Stimulated activated CD8-positive, alpha-beta memory T cell treated with anti-CD3 and anti-CD28 coated beads, Interleukin-4, amount 100 ng/mL, for 48 hours (primary cell): ENCODE results near the gene MARK4.
A peak's percentile ranks its signal among the peaks of the same experiment; 100 is the strongest.
"Not testable (repeated sequence)": the region's sequence is repeated elsewhere in the genome, so short reads cannot be mapped to it uniquely, and the experiment has no call there.

Experiments used
- DNase-seq: peaks from one replicate; pipeline ENCODE4 v3.0.0-alpha.2; 2020

Gene MARK4

DNA sequence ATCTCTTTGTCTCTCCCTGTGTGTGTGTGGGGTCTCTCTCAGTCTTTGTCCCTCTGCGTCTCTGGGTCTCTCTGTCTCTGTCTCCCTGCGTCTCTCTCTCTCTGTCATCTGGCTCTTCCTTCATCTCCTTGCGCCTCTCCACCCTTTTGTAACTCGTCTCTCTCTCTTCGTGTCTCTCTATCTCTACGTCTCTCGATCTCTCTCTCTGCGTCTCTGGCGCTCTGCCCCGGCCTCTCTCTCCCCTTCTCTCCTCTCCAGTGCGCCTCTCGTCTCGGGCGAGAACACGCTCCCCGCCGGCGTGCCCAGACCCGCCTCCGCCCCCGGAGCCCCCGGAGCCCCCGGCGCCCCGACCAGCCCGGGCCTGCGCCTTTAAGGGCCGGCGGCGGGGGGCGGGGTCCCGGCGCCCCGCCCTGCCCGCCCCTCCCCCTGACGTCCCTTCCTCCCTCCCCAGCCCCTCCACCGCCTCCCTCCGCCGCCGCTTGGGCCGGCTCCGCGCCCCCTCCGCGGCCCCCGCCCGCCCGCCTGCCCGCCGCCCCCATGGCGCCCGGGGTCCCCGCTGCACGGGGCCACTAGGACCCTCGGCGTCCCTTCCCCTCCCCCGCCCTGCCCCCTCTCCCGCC is at the start of gene MARK4:
Gene MARK4, plus strand, starts transcription at position 440 of the 620 bp plus-strand sequence. CDS start 318 bp downstream, outside the sequence.
- peak; percentile 64 for DNase-seq

DNA sequence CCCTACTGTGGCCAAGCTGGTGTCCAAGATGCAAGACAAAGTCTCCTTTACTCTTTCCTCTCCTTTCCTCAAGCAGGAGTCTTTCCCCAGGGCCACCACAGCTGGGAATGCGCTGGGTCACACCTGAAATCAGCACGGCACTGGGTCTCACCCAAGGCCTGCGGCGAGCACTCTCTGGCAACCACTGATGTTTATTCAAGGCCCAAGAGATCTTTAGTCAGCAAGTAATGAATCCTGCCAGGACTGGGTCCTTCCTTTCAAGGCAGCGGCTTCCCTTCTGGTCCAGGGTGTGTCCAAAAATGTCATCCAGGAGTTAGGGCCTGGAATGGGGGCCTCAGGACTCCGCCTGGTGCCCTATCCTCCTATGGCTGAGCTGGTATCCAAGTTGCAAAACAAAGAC is 48.4 kb upstream of the MARK4 start:
- DNase-seq: no peak

DNA sequence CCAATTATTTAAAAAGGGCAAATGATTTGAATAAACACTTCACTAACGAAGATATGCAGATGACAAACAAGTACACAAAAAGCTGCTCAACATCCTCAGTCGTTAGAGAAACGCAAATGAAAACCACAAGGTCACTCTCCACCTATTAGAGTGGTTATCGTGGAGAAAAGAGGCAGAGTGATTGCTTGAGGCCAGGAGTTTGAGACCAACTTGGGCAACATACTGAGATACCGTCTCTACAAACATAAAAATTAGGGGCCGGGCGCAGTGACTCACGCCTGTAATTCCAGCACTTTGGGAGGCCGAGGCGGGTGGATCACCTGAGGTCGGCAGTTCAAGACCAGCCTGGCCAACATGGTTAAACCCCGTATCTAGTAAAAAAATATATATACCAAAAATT is 45.3 kb upstream of the MARK4 start:
- DNase-seq: no peak

GRCh38 chr19:45206328-45206727 is 44.7 kb upstream of the MARK4 start:
- DNase-seq: no peak

DNA sequence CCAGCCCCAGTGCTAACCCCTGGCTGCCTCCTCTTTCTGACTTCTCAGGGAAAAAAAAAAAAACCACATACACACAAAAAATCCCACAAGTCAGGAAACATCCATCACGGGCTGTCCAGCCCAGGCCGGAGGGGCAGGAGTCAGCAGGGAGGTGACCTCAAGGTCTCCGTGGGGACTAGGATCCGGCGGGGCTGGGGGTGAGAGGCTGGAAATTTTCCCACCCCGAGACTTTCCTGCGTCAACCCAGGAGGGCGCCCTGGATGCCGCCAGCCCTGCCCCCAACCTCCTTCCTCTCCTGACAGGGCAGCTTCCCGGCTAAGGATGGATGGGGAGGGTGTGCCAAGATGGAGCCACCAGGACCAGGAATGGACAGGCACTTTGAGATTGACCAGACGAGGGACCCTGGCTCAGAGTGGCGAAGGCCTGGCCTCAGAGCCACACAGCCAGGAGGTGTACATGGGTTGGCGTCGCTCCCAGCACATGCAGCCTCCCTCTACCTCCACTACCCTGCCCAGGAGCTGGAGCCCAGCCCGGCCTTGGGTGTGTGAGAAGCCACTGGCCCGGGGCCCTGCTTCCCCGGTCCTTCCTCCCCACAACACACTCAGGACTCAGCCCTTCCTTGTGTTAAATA is 39.2 kb upstream of the MARK4 start:
- no peak for DNase-seq

- DNase-seq: no peak
Measured at GRCh38 chr19:45213031-45213430, 38.0 kb upstream of the MARK4 start.

GRCh38 chr19:45215391-45216191 is 35.5 kb upstream of the MARK4 start:
- no peak for DNase-seq

DNA sequence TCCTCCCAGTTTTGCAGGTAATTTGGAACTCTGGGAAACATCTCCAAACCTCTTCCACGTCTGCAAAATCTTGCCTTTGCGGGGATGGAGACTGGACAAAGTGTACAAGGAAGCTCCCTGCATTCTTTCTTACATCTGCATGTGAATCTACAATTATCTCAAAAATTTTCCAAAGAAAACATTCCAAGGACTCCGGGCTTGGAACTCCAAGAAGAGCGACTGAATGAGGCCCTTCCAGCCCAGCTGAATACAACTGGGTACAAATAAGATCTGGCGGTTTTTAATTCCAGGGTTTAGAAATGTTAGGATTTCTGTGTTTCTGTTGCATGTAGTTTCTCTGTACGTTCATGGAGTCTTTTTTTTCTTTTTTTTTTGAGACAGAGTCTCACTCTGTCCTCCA is 34.4 kb upstream of the MARK4 start:
- no peak for DNase-seq

DNA sequence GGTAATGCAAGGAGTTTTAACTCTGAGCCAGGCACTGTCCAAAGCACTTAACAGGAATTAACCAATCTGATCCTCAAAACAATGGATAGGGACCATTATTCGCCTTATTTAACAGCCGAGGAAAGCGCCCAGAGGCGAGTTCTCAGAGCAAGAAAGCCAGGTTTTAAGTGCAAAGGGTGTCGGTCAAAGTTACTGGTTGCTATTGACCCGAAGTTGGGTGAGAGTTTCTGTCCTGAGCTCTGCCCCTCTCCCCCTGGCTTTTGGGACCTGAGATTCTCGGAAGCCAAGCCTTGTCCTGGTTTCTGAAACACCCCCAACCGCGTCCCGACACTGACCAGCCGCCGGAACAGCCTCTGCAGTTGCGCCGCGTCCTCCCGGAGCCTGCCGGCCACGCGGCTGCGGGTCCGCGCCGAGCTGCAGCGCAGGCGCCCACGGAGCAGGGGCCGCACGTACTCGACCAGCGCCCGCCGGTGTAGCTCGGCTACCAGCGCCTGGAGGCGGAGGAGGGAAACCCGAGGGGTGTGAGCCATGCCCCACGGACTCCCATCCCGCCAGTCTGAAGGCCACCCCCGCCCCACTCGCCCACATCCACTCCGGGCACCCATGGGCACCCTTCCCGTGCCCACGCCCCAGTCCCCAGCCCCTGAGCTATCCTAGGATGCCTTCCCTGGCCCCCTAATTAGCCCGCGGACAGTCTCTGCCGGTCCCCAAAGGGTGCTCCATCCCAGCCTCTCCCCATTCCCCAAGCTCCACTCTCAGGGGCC is 33.7 kb upstream of the MARK4 start:
- no peak for DNase-seq

- no peak for DNase-seq
Measured at GRCh38 chr19:45217957-45218334, 33.1 kb upstream of the MARK4 start.

GRCh38 chr19:45218426-45218825 is 32.6 kb upstream of the MARK4 start:
- DNase-seq: no peak

- no peak for DNase-seq
Measured at GRCh38 chr19:45218911-45219743, 31.9 kb upstream of the MARK4 start.

DNA sequence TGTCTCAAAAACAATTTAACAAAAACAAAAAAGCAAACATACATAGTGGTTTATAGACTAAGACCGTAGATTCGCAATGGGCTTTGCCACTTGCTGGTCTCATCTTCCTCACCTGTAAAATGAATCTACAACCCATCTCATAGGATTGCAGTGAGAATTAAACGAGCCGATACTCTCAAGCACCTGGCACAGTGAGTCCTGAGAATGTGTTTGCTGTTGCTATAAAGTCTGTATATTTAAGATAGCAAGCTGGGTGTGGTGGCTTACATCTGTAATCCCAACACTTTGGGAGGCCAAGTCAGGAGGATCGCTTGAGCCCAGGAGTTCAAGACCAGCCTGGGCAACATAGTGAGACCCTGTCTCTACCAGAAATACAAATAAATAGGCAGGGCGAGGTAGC is 28.3 kb upstream of the MARK4 start:
- no peak for DNase-seq

GRCh38 chr19:45223879-45224278 is 27.2 kb upstream of the MARK4 start:
- no peak for DNase-seq

- DNase-seq: no peak
Measured at GRCh38 chr19:45224645-45225044, 26.4 kb upstream of the MARK4 start.

DNA sequence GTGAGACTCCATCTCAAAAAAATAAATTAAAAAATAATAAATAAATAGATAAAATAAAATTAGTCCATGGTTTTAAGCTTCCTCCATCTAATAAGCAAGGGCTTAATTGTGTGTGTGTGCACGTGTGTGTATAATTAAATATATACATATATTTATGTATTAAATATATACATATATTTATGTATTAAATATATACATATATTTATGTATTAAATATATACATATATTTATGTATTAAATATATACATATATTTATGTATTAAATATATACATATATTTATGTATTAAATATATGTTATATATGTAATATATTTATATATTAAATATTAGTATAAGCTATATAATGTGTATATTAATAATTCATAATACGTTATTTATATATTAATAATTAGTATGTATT is 22.0 kb upstream of the MARK4 start:
- not testable (repeated sequence) for DNase-seq

DNA sequence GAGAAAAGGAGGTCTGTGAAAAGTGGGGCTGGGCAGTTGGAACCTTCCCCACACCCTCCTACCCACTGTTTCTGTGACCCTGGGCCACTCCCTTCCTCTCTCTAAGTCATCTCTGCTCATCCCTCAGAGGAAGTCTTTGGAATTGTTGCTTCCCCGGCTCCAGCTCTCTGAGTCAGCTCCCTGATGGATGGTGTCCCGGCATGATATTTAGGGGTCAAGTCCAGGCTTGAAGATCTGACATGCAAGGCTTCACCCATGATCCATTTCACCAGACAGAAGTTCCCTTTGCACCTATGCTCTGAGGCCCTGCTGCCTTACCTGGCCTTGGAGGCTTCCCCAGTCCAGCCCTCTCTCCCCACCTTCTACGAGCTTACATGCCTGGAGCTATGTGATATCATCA is 19.2 kb upstream of the MARK4 start:
- DNase-seq: no peak

DNA sequence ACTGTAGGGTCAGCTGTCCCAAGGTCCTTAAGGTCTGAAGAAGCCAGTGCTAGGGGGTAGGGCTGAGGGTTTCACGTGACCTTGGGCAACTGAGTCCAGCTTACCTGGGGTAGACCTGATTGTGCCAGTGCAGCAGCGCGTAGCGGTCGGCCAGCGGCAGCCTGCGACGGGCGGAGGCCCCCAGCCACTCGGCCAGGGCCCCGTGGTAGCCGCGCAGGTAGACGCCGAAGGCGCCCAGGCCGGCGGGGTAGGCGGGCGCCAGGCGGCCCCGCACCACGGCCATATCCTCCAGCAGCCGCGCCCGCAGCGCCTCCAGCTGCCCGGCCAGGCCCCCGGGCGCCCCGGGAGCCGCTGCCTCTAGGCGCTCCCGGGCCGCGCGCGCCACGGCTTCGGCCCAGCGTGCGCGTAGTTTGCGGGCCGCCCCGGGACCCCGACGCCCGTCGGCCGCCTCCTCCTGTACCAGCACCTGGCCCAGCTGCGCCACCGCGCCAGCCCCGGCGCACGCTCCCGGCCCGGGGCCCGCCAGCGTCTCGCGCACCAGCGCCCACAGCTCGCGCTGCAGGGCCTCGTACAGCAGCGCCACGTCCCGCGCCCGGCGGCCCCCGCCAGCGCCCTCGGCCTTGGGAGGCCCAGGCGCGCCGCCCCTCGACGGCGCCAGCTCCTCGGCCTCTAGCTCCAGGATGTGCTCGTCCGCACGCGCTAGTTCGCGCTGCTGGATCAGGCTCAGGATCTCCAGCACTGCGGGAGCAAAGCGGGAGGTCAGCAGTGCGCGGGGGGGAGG is 16.8 kb upstream of the MARK4 start:
- DNase-seq: no peak

GRCh38 chr19:45235485-45235884 is 15.6 kb upstream of the MARK4 start:
- DNase-seq: no peak

DNA sequence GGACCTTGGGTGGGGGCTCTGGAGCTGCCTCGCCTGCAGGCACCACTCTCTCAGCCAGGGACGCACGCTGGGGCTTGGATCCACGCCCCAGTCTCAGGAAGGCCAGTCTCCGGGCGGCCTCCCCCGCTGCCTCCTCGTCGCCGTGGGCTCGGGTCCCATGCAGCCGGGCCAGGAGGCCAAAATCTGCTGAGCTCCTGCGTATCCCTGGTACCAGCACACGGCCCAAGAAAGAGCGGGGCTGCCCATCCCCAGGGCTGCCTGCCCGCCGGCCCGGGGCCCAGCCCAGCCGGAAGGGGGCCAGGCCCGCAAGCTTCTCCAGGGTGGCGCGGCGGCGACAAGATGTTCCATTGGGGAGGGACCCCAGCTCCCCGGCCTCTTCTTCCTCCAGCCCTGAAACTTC is 12.5 kb upstream of the MARK4 start:
- no peak for DNase-seq

GRCh38 chr19:45243144-45243732 is 7.8 kb upstream of the MARK4 start:
- no peak for DNase-seq
